ENCODE results near the gene MINAR1.

MINAR1 gene

DNA sequence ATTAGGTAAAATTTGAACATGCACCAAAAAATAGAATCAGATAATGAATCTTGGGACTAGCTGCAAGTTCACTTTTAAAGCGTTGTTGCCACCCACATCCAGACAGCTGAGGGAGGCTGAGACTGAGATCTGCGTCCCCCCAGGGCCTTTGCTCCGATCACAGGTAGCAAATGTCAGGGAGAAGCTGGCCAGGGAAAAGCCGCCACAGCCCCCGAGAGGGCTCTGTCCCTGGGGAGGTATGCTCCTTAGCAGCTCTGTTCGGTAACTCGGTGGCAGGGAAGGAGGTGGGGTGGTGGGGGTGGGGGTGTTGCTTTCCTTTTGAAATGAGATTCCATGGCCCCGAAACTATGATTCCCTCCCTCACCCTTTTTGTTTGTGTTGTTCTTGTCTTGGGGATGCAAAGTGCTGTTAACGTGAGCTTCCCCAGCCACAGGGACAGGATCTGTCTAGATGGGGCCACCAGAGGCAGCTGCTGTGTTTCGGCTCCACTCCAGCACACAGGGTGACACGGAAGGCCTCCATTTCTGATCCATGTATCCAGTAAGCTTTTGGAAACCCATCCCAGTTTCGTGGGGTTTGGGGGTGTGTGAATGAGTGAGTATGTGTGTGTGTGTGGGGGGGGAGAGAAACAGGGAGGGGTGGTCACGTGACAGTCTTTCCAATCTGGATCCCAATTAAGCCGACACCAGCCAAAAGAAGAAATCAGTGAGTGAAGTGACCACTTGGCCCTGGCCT lies 1.1 kb upstream of the MINAR1 start:
- no peak for DNase-seq (ENCODE audit: low read depth in 2 of 2)

DNA sequence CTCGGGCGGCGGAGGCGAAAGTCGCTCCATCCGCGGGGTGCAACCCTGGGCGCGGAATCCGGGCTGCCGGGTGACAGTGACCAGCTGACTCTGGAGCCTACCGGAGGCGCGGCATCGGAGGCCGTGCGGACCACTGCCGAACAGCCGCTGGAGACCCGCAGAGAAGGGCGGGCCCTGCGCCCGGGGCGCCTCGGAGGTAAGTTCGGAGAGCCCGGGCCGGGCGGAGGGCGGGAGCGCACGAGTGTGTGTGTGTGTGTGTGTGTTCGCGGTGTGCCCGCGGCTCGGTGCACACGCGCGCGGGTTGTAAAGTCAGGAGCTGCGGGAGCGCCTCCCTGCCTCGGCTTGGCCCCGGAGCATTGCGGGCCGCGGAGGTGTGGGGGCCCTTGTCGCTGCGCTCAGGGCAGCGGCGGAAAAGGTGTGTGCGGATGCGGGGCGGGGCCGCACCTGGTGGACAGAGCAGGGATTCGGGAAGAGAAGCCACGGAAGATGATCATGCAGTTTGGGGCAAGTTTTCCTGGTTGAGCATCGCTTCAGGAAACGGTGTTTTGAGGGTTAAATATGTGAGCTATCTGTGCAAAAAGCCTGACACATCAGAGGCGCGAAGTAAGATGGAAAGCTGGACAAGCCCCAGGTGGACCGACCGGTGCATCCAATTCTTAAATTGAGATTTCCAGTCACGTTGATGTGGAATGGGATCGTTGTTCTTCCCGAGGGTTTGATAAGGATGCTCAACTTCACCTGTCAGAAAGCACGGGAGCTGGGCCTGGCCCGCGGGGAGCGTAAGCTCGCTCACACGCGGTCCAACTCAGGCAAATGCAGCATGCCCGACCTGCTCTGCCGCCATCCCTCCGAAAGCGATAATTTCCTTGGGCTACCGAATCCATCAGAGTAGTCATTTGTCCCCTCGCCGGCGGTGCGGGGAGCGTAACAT lies 474 bp downstream of the MINAR1 start:
- no peak for DNase-seq (ENCODE audit: low read depth in 2 of 2)

DNA sequence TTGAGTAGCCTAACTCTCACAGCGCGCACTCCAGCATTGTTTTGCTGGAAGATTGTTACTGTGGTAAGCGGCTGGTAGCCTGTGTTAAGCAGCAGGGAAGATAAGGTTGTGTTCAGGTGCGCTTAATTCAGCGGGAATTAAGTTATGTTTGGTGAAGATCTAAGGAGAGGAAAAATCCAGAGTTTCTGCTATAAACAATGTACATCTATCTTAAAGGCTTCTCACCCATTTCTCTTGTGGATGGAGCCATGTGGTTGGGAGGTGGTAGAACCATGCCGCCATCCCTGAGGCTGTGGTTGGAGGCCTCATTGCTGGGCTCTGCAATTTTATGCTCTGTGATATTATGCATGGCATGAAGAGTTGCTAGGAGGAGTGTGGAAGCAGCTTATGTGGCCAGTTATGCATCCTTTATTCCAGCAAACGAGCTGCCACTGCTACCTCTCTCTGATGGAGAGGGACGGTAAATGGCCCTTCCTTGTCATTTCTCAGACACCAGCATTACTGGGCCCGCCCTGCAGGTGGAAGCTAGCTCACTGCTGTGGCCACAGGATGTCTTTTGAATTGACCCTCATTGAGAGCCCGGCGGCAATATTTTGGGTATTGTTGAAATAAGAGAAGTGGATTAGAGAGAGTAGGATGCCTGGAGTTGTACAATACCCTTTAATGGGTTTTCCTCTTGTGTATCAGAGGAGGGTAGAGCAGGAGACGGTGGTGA lies 1.3 kb downstream of the MINAR1 start:
- no peak for DNase-seq (ENCODE audit: low read depth in 2 of 2)

DNA sequence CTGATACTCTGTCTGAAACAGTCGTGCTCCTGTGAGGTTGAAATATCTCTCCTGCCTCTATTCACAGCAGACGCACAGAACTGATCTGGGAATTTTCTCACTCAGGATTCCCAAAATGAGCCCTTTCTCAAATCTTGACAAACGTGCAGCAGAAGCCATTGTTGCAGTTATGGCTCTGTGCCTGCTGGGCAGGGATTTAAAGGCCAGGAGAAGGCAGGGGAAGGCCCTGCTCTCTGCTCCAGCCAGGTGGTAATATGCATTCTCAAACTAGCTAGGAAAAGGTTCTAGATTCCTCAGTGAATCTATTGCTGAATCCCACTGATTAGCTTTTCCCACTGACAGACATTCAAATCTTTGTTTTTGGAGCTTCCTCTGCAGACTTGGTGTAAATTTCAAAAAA lies 2.2 kb downstream of the MINAR1 start:
- DNase-seq (ENCODE audit: low read depth in 2 of 2): no peak

DNA sequence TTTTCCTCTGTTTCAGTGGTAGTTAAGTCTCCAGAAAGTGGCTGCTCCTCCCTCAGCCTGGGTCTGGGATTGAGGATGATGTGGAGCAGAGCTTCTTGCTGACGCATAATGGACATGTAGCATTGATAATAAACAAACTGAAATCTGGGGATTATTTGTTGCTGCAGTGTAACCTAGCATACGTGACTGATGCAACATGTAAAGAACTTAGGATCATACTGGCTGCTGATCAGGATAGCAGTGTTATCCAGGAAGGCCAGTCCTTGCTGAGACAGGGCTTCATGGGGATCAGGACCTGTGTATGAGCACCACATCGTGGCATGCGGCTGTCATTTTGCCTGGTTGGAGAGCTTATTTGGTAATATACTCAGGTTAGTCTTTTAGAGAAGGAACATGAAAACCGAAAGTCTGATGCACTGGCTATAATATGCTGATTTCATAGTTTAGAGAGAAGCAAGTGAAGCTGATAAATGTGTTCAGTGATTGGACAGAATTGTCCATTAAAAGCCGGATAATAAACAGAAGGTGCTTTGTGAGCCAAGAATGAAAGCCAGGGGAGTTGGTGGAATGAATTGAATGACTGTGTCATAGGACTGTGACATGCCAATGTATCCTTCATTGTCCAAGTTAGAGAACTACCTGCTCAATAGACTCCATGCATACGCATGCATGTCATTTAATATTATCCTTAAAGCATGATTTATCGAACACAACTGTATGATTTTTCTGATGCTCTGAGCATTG lies 4.1 kb downstream of the MINAR1 start:
- no peak for DNase-seq (ENCODE audit: low read depth in 2 of 2)

DNA sequence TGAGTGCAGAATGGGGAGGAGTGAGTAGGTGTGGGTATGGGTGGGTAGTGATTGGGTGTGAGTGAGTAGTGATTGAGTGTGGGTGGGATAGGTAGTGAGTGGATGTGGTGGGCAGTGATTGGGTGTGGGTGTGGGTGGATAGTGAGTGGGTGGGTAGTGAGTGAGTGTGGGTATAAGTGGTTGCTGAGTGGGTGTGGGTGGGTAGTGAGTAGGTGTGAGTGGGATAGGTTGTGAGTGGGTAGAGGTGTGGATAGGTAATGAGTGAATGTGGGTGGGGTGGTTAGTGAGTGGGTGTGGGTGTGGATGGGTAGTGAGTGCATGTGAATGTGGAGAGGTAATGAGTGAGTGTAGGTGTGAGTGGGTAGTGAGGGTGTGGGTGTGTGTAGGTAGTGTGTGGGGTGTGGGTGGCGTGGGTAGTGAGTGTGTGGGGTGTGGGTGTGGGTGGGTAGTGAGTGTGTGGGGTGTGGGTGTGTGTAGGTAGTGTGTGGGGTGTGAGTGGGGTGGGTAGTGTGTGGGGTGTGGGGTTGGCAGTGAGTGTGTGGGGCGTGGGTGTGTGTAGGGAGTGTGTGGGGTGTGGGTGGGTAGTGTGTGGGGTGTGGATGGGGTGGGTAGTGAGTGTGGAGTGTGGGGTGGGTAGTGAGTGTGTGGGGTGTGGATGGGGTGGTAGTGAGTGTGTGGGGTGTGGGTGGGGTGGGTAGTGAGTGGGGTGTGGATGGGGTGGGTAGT lies 5.3 kb downstream of the MINAR1 start:
- DNase-seq (ENCODE audit: low read depth in 2 of 2): no peak

DNA sequence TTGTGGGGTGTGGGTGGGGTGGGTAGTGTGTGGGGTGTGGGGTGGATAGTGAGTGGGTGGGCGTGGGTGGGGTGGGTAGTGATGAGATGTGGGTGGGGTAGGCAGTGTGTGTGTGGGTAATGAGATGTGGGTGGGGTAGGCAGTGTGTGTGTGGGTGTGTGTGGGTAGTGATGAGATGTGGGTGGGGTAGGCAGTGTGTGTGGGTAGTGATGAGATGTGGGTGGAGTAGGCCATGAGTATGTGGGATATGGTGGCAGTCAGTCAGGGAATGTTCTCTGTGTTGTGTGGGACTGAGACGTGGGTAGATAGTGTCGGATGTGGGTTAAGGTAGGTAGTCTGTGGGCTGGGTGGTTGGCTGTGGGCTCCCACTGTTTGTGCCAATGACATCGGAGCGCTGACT lies 7.1 kb downstream of the MINAR1 start:
- no peak for DNase-seq (ENCODE audit: low read depth in 2 of 2)

DNA sequence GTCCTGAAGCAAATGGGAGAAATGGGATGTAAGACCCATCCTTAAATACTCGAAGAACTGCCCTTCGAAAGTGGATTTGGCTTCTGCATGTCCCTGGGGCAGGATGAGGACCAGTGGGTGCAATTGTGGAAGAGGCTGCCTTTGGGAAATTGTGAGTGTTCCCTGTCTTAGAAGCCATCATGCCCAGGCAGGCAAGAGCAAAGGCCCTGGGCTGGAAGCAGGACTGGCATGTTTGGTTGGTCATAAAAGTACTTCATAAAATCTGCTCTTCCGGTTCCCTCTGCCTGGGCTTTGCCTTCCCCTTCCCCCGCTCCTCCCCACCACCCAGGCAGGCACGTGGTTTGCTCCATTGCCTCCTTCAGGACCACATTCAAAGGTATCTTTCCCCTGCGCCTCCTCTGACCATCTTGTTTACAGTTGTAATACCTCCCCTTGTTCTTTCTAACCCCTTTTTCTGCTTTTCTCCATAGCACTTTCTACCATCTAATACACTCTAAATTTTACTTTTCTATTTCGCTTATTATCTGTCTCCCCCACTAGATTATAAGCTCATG lies 8.3 kb downstream of the MINAR1 start:
- no peak for DNase-seq (ENCODE audit: low read depth in 2 of 2)

DNA sequence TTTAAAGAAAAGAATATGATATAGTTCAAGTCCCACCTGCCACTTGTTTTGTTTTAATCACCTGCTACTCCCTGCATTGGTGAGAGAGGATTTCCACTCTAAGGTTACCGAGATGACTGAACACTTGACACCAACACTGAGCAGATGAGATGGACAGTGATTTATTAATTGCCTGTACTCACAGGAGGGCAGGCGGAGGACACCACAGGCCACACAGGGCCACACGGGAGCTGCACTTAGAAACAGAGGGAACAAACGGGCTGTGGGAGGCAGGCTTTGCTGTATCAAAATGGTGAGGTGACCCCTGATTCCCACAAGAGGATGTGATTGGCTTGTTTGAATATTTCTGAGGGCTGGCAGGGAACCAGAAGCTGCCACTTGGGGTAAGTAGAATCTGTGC lies 10.8 kb downstream of the MINAR1 start:
- no peak for DNase-seq (ENCODE audit: low read depth in 2 of 2)

DNA sequence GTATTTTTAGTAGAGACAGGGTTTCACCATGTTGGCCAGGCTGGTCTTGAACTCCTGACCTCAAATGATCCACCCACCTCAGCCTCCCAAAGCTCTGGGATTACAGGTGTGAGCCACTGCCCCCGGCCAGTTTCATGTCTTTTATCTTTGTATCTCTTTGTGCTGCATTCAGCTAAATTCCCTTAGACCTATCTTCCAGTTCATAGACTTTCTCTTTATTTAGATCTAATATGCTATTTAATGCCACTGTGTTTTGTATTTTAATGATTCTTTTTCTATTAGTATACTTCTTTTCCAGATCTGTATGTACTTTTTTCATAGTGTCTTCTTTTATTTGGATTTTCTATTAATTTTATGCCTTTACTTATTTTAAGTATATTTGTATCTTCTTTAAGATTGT lies 14.9 kb downstream of the MINAR1 start:
- DNase-seq (ENCODE audit: low read depth in 2 of 2): no peak

DNA sequence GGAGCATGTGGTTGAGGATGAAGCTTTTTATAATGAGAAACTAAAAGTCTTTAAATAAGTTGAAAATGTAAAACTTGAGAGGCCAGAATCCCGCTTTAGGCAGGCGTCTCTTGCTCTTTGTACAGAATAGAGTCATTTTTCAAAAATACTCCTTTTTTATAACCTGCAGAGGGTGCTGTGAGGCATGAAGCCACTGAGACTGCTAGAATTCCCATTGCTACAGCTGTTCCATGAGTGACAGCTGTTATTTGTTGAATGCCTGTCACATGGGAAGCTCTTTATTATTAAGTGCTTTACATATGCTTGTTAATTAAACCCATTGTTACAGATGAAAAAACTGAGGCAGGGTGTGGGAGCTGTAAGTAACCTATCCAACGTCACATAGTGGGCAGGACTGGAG lies 18.5 kb downstream of the MINAR1 start:
- DNase-seq (ENCODE audit: low read depth in 2 of 2): no peak

DNA sequence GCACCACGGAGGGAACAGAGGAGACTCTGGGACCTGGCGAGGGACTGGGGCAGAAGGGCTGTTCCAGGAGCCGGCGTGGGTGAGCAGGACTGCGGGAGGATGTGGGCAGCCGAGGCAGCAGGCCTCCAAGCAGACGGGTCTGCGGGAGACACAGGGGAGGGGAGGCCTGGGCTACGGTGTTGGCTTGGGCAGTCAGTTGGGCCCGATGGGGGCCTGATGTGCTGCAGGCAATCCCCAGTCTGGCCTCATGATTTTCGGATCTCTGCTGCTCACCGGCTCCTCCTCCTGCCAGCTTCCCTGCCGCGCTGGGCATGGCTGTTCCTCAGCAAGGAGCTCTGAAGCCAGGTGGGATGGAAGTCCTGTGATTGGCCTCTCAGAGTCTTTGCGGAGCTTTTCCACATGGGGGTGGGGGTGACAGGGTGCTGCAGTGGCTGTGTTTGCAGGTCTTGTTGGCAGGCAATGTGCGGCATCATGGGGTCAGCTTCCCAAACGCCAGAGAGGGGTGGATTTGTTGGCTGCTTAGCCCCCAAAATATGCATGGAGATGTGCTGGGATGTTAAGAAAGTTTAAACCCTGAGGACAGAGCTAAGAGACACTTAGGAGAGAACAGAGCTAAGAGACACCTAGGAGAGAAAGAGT lies 19.3 kb downstream of the MINAR1 start:
- no peak for DNase-seq (ENCODE audit: low read depth in 2 of 2)

DNA sequence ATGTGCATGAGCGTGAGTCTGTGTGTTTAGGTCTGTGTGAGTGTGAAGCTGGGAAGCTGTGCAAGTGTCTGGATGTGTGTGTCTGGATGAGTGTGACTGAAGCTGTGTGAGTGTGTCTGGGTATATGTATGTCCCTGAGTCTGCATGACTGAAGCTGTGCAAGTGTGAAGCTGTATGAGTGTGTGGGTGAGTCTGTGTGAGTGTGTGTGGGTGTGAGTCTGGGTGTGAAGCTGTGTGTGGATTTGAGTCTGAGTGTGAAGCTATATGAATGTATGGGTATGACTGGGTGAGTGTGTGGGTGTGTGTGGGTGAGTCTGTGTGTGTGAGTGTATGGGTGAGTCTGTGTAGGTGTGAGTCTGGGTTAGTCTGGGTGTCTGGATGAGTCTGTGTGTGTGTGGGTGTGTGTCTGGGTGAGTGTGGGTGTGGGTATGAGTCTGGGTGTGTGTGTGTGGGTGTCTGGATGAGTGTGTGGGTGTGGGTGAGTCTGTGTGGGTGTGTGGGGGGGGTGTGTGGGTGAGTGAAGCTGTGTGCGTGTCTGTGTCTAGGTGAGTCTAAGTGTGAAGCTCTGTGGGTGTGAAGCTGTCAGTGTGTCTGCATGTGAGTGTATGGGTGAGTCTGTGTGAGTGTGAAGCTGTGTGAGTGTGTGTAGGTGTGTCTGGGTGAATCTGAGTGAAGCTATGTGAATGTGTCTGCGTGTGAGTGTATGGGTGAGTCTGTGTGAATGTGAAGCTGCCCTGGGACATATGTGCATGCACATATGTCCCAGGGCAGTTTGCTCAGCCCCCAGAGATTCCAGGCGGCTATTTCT lies 20.3 kb downstream of the MINAR1 start:
- DNase-seq (ENCODE audit: low read depth in 2 of 2): no peak

DNA sequence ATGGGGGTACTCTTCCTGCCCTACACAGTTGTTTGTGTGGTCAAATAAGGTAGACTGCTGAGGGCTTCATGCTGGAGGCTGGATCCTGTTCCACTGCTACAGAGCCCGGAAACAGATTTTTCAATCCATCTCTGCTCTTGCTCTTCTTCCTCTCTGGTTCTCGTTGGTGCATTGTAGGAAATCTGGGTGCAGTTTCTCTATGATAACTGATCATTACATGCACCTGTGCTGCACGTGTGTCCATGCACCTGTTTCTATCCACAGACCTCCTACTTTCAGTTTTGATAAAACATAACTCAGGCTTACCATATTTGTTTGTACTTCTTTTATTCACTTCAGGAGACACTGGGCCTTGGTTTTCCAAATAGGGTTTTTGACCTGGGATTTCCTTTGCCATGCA lies 21.3 kb downstream of the MINAR1 start:
- DNase-seq (ENCODE audit: low read depth in 2 of 2): no peak

DNA sequence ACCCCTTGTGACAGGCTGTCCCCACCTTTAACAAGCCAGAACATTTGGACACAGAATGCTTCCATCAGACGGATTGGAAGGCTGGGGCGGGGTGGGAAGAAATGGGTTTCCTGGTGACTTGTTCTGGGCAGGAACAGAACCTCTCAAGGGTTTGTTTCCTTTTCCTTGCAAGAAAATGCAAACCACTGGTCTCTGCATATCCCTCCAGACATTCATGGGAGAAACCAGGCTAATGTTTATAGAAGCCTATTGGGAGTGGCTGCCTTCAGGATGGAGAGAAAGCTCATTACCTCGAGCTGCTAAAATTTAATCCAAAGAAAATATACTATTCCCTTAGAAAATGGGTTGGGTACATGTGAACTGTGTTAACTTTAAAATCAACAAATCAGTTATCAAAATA lies 21.9 kb downstream of the MINAR1 start:
- DNase-seq (ENCODE audit: low read depth in 2 of 2): no peak

DNA sequence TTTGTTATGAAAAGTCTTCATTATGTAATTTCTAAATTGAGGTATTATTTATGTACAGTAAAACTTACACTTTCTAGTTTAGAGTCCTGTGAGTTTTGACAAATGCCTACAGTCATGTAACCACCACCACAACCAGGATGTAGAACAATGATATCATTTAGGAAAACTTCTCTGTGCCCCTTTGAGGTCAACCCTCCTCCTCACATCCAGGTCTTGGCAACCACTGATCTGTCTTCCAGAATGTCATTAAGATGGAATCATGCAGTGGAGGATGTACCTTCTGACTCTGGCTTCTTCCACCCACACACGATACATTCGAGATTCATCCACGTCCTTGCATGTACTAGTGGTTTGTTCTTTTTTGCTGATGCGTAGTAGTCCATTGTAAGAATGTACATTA lies 23.2 kb downstream of the MINAR1 start:
- no peak for DNase-seq (ENCODE audit: low read depth in 2 of 2)

DNA sequence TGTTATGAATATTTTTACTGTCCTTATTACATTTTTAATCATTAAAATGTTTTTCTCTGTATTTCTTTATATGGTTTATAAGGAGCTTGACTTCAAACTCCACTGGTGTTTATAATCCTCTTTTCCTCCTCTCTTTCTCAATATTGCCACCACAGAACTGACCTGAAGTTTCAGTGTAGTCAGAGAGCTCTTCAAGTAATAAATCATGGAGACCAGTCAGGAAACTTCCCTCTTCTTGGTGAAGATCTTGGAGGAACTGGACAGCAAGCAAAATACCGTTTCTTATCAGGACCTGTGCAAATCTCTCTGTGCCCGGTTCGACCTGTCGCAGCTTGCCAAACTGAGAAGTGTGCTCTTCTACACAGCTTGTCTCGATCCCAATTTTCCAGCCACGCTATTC lies 23.8 kb downstream of the MINAR1 start:
- no peak for DNase-seq (ENCODE audit: low read depth in 2 of 2)

DNA sequence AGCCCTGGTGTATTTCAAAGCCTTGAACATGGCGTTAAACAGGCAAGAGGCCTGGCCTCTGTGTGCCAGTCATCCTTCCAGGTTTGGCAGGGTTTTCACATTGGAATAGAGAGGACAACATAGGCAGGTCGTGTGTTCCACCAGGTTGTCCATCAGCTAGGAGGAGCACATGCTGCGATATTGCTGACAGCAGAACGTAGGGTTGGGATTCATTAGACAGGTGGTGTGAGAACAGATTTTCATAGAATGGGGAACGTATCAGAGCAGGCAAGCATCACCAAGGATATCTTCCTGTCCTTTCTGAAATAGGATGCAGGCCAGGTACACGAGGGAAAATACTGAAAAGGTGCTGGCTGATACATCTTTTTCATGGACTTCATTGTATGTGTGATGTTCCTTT lies 26.4 kb downstream of the MINAR1 start:
- DNase-seq (ENCODE audit: low read depth in 2 of 2): no peak

DNA sequence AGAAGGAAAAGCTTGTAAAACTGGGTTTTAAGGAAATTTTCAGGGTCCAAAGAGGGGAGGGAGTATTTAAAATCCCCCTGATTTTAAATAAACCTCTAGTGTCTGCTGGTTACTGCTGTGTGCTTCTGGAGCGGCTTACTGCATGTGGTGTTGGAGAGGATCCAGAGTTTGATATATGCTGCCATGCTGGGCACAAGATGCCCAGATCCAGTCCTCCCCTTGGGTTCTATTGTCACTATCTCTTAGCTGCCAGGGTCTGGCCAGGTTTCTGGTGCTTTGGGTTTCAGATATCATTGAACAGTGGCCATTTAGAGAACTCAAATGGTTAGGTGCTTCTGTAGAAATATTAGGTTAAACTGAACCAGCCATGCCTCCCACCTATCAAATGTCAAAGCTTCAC lies 27.5 kb downstream of the MINAR1 start:
- no peak for DNase-seq (ENCODE audit: low read depth in 2 of 2)
